K562 (cell line): ENCODE measurements around the gene METTL22. TPM values are rescaled to one million over a fixed set of nuclear protein-coding genes. Genes with fewer than 3 reads are reported as not detected.
A peak's percentile ranks its signal among the peaks of the same experiment; 100 is the strongest.

Experiments
- ATAC-seq: fragments of 200-7000 bp; cut with Tn5 transposase; 3 replicates; pipeline ENCODE4 v1.9.1; 2020; ENCODE audit warnings: moderate library complexity
- BruUV-seq: library from RNA; stranded (reverse); fragments of 400-500 nt; replicated peaks from 2 replicates; lab custom pipeline; 2021; lab: Mats Ljungman, UMichigan
- CTCF ChIA-PET: fragments of 300-600 bp; formaldehyde crosslinking; extraction: SDS; loops from one replicate; lab custom pipeline; 2021; ENCODE audit warnings: low intra/inter-chr PET ratio; lab: Yijun Ruan, JAX
- POLR2A ChIA-PET: fragments of 300-600, 350-650 bp; sonication (Branson Sonifier 250); formaldehyde crosslinking; extraction: SDS; loops from one replicate; lab custom pipeline; 2021; ENCODE audit warnings: antibody characterized with exemption, inconsistent platforms; lab: Yijun Ruan, JAX
- DNase-seq, 4 experiments: peaks; one replicate each; pipeline versions ENCODE4 v3.0.0 to v3.0.0-alpha.2; 2011 to 2018; ENCODE audit warnings: low spot score in 3 of 4, mixed read lengths in 3 of 4; ENCODE audit errors: extremely low read depth in 1 of 4
- FAIRE-seq: peaks from 2 replicates; lab custom pipeline; 2011; peaks lifted over from hg19 to GRCh38; lab: Jason Lieb, UNC
- H2AFZ ChIP-seq: 2 replicates; pipeline ENCODE4 v1.6.0; 2011; ENCODE audit warnings: low read depth, low read length, control low read depth, inconsistent platforms
- H3K27ac ChIP-seq: fragments of 200-600 bp; 3 replicates; pipeline ENCODE4 v1.8.0; 2011; ENCODE audit warnings: low read depth, mild to moderate bottlenecking, control low read depth, inconsistent platforms, low read length, moderate library complexity, mixed read lengths; ENCODE audit errors: extremely low read depth
- H3K27me3 ChIP-seq, 2 experiments: fragments of 300-600 bp in 1 of 2; 2 replicates in 1 of 2; 3 replicates in 1 of 2; pipeline versions ENCODE4 v1.6.0 to v1.8.0; 2011; ENCODE audit warnings: inconsistent platforms in 2 of 2, low read length in 2 of 2, mild to moderate bottlenecking in 1 of 2, mixed read lengths in 1 of 2, moderate library complexity in 1 of 2; ENCODE audit not compliant: control insufficient read depth in 2 of 2, insufficient read depth in 2 of 2
- H3K36me3 ChIP-seq: fragments of 300-600 bp; 3 replicates; pipeline ENCODE4 v1.8.0; 2011; ENCODE audit warnings: mild to moderate bottlenecking, low read length, inconsistent platforms; ENCODE audit not compliant: control insufficient read depth, insufficient read depth
- H3K4me1 ChIP-seq, 2 experiments: fragments of 200-600 bp in 1 of 2; replicated peaks in 1 of 2; 2 replicates in 1 of 2; 3 replicates in 1 of 2; pipeline versions ENCODE4 v1.5.1 to v1.8.0; 2011; ENCODE audit warnings: inconsistent platforms in 2 of 2, low read length in 2 of 2, mild to moderate bottlenecking in 1 of 2, mixed read lengths in 1 of 2, moderate library complexity in 1 of 2; ENCODE audit not compliant: control insufficient read depth in 2 of 2, insufficient read depth in 2 of 2
- H3K4me2 ChIP-seq: 2 replicates; pipeline ENCODE4 v1.6.1; 2011; ENCODE audit warnings: low read length, control low read depth, inconsistent platforms, mixed read lengths; ENCODE audit not compliant: insufficient read depth
- H3K4me3 ChIP-seq: fragments of 200-600 bp; sonication (generic), shearing (Covaris generic); 2 replicates; pipeline ENCODE4 v1.5.1; 2016; ENCODE audit warnings: control low read depth, inconsistent platforms
- H3K79me2 ChIP-seq: fragments of 200-600 bp; 3 replicates; pipeline ENCODE4 v1.8.0; 2011; ENCODE audit warnings: low read length, inconsistent platforms; ENCODE audit not compliant: control insufficient read depth, insufficient read depth
- H3K9ac ChIP-seq, 2 experiments: 2 replicates each; pipeline versions ENCODE4 v1.6.0 to v1.6.1; 2011; ENCODE audit warnings: low read depth in 2 of 2, low read length in 2 of 2, control low read depth in 1 of 2, inconsistent platforms in 1 of 2, mild to moderate bottlenecking in 1 of 2, mixed read lengths in 1 of 2; ENCODE audit not compliant: insufficient read depth in 1 of 2
- H3K9me1 ChIP-seq: one replicate; pipeline ENCODE4 v1.6.0; 2011; ENCODE audit warnings: inconsistent platforms, mild to moderate bottlenecking, low read length, moderate library complexity; ENCODE audit not compliant: control insufficient read depth, insufficient read depth
- H3K9me3 ChIP-seq: replicated peaks from 2 replicates; pipeline ENCODE4 v1.5.1; 2011; ENCODE audit warnings: low read depth, low read length, inconsistent platforms; ENCODE audit not compliant: control insufficient read depth, insufficient read depth
- H4K20me1 ChIP-seq: replicated peaks from 2 replicates; pipeline ENCODE4 v1.6.1; 2011; ENCODE audit warnings: low read length, inconsistent platforms, mixed read lengths; ENCODE audit not compliant: control insufficient read depth, insufficient read depth
- BCOR ChIP-seq: fragments of 450-650 bp; IDR thresholded peaks from 2 replicates; pipeline ENCODE4 v1.6.1; 2016
- ETV5 ChIP-seq: sonication (generic); formaldehyde crosslinking; IDR thresholded peaks from 2 replicates; pipeline ENCODE4 v1.4.0; 2020; ENCODE audit warnings: low read depth, mild to moderate bottlenecking, missing genetic modification reagents
- HCFC1 ChIP-seq: IDR thresholded peaks from 2 replicates; pipeline ENCODE4 v1.6.1; 2012; ENCODE audit warnings: low read depth, low read length, improper control_type of control experiment
- ILF3 ChIP-seq: fragments of 450-650 bp; IDR thresholded peaks from 2 replicates; pipeline ENCODE4 v1.6.1; 2018; ENCODE audit warnings: antibody characterized with exemption, mild to moderate bottlenecking, moderate library complexity, borderline replicate concordance
- L3MBTL2 ChIP-seq: fragments of 450-650 bp; IDR thresholded peaks from 2 replicates; pipeline ENCODE4 v1.6.1; 2016; ENCODE audit warnings: mild to moderate bottlenecking, moderate library complexity
- LARP7 ChIP-seq: fragments of 450-650 bp; IDR thresholded peaks from 2 replicates; pipeline ENCODE4 v1.6.1; 2016
- NR1H2 ChIP-seq: sonication (generic); formaldehyde crosslinking; IDR thresholded peaks from 2 replicates; pipeline ENCODE4 v1.4.0; 2020; ENCODE audit warnings: mild to moderate bottlenecking, missing genetic modification reagents
- SIN3B ChIP-seq: fragments of 450-650 bp; IDR thresholded peaks from 2 replicates; pipeline ENCODE4 v1.6.1; 2017; ENCODE audit warnings: low read depth, mild to moderate bottlenecking, moderate library complexity
- SMAD3 ChIP-seq: fragments of 450-650 bp; formaldehyde crosslinking; conservative IDR thresholded peaks from 2 replicates; pipeline ENCODE4 v1.4.0; 2020; ENCODE audit warnings: mild to moderate bottlenecking
- SRSF3 ChIP-seq: fragments of 200-400 bp; formaldehyde crosslinking; IDR thresholded peaks from 2 replicates; pipeline ENCODE4 v1.6.1; 2016; ENCODE audit warnings: mild to moderate bottlenecking, low read length, moderate library complexity; ENCODE audit not compliant: insufficient read depth
- TAF15 ChIP-seq: fragments of 200-400 bp; formaldehyde crosslinking; IDR thresholded peaks from 2 replicates; pipeline ENCODE4 v1.6.1; 2017; ENCODE audit warnings: mild to moderate bottlenecking, low read depth, low read length, moderate library complexity
- YY1 ChIP-seq, 3 experiments: IDR thresholded peaks; 2 replicates each; pipeline ENCODE4 v1.6.1; 2011; ENCODE audit warnings: low read length in 2 of 3, mild to moderate bottlenecking in 2 of 3, moderate library complexity in 2 of 3, borderline replicate concordance in 1 of 3, control low read depth in 1 of 3, low read depth in 1 of 3; ENCODE audit not compliant: insufficient read depth in 3 of 3, insufficient replicate concordance in 2 of 3, control insufficient read depth in 1 of 3, insufficient read length in 1 of 3; ENCODE audit errors: extremely low read depth in 1 of 3
- ZNF311 ChIP-seq: fragments of 250-450 bp; sonication (Bioruptor Pico); IDR thresholded peaks from 2 replicates; pipeline ENCODE4 v1.4.0; 2020; ENCODE audit warnings: mild to moderate bottlenecking, moderate library complexity
- WGBS: fragments of 100-300 bp; shearing (Covaris generic); methylation state at CpG from one replicate; pipeline ENCODE4 v1.1.6; 2016; ENCODE audit warnings: low coverage, mixed read lengths; ENCODE audit not compliant: insufficient coverage; ENCODE audit errors: missing lambda C conversion rate; 5-methylcytosine and 5-hydroxymethylcytosine counted together
- in situ Hi-C: fragments of 300-500 bp; cut with MboI; formaldehyde crosslinking; loops from 4 replicates; pipeline ENCODE4 v1.15.0; 2018; ENCODE audit warnings: inconsistent platforms, mixed read lengths
- intact Hi-C: fragments of 100-400 bp; cut with micrococcal nuclease; formaldehyde crosslinking; loops from 2 replicates; pipeline ENCODE4 v1.14.2; 2022
- polyA plus RNA-seq, 8 experiments: library from polyadenylated mRNA; depleted of rRNA in 4 of 8; stranded (reverse) in 5 of 8; unstranded in 3 of 8; fragments of >200 nt; fragmentation: Nextera tagmentation in 2 of 8; fragmentation: Illumina TruSeq in 1 of 8; extraction: Ambion mirVana in 2 of 8; extraction: Trizol in 1 of 8; gene quantifications; 2 replicates each; pipeline versions ENCODE4 v1.2.1 to v1.2.3, GENCODE V29; 2011 to 2014; ENCODE audit warnings: inconsistent platforms in 1 of 8, missing spikeins in 1 of 8
- total RNA-seq, 7 experiments: library from RNA; depleted of rRNA in 6 of 7; stranded (reverse); fragments of >200 nt in 6 of 7; fragmentation: Illumina TruSeq in 2 of 7; extraction: Trizol in 2 of 7; gene quantifications; 2 replicates each; pipeline versions ENCODE4 v1.2.1 to v1.2.3, GENCODE V29; 2011 to 2021; ENCODE audit warnings: low replicate concordance in 1 of 7
- TF ChIP-seq, protein P1 (sequence below), 2 experiments: fragments of 450-650 bp in 1 of 2; sonication (generic) in 1 of 2; formaldehyde crosslinking; conservative IDR thresholded peaks; 2 replicates each; pipeline versions ENCODE4 v1.4.0 to v1.8.1; 2020 to 2022; ENCODE audit warnings: mild to moderate bottlenecking in 1 of 2, missing genetic modification reagents in 1 of 2
- TF ChIP-seq, protein P2 (sequence below): sonication (generic); formaldehyde crosslinking; IDR thresholded peaks from 2 replicates; pipeline ENCODE4 v1.5.0; 2020; ENCODE audit warnings: missing genetic modification reagents
- TF ChIP-seq, protein P3 (sequence below): fragments of 250-450 bp; sonication (Bioruptor Pico); IDR thresholded peaks from 2 replicates; pipeline ENCODE4 v1.4.0; 2020; ENCODE audit warnings: mild to moderate bottlenecking, moderate library complexity, borderline replicate concordance

Gene METTL22
- total and polyA plus RNA-seq, 9 of the 15 experiments (the other 6 are each of a cell fraction or from before 2014, with no cell fraction given): 6.9 to 33.2 (median 18.5) TPM

DNA sequence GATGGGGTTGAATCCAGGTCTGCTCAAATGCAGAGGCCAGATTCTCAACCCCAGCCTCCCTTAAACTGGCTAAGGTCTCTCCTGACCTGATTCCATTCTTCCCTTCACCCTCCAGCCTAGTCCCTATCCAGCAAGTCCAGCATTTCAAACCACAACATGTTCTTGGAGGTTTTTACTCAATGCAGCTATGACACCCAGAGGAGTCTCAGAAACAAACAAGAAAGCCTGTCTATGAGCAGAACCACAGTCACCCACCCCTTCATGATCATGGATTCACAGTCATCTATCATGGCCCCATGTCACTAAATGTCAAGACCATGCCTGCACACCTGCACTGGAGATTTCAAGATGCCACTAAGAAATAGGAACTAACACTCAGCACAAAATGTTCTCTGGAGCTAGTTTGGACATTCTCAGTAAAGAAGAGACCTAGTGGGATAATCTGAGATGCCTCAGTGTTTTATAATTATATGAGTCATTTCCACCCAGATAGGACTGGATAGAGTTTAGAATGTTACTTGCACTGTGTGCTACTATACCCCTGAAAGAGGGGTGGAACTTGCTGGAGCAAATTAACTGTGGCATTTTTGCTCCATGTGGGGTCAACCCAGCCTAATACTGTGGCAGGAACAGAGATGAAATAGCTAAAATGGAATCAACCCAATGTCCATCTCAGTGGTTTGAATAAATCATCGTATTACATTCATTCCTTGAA lies 9.5 kb upstream of the METTL22 start (continued):
- no peak for TF ChIP-seq SMAD3 (CRISPR knock-in tag)
- no peak for TF ChIP-seq SRSF3
- no peak for TF ChIP-seq TAF15
- no peak for TF ChIP-seq ILF3
- no peak for TF ChIP-seq SIN3B
- TF ChIP-seq, protein P1, sequence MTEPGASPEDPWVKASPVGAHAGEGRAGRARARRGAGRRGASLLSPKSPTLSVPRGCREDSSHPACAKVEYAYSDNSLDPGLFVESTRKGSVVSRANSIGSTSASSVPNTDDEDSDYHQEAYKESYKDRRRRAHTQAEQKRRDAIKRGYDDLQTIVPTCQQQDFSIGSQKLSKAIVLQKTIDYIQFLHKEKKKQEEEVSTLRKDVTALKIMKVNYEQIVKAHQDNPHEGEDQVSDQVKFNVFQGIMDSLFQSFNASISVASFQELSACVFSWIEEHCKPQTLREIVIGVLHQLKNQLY (CRISPR knock-in tag; conservative IDR thresholded peaks at IDR 0.05): no peak

DNA sequence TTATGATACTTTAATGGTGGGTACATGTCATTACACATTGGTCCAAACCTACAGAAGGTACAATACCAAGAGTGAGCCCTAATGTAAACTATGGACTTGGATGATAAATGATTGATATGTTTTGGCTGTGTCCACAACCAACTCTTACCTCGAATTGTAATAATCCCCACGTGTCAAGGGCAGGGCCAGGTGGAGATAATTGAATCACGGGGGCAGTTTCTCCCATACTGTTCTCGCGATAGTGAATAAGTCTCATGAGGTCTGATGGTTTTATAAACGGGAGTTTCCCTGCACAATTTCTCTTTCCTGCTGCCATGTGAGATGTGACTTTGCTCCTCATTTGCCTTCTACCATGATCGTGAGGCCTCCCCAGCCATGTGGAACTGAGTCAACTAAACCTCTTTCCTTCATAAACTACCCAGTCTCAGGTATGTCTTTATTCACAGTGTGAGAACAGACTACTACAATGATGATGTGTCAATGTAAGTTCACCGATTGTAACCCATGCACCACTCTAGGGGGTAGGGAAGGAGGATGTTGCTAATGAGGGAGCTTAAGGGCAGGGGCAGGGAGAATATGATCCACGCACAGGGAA lies 7.0 kb upstream of the METTL22 start:
- no peak for DNase-seq
- no peak for ATAC-seq
- Histone ChIP-seq H3K4me2 (0 out of 2 replicates have a peak overlapping the region, but pooled peaks have one; percentile 18), H2AFZ (no peak overlapping the region), H3K9me1 (no peaks in the 10 kb centered on the region), H3K79me2 (no peaks in the 10 kb centered on the region), H3K4me1 (no peaks in the 10 kb centered on the region; a peak in 2 of 5 replicates), H4K20me1 (no peaks in the 10 kb centered on the region), H3K9ac (no peak overlapping the region), H3K36me3 (no peaks in the 10 kb centered on the region), H3K9me3 (no peaks in the 10 kb centered on the region), H3K27me3 (peaks cover 21 to 22% of the 10 kb centered on the region in 2 experiments), H3K27ac (no peak overlapping the region), H3K4me3 (no peak overlapping the region)
- intact Hi-C loops: no loop called here
- no TSS peak for BruUV-seq
- ChIA-PET POLR2A (interaction anchor here (0.7 to 0.9 kb wide), 2 partner anchors 10 to 15 kb away, joined by 3 read pairs; no protein-coding TSS in a partner anchor), CTCF (no interaction called here)
- peak; percentile 26 for FAIRE-seq
- in situ Hi-C loops: no loop called here
- WGBS: 2% methylated on average over 9 of the region's 9 CpGs
- no peak for TF ChIP-seq BCOR
- no peak for TF ChIP-seq LARP7
- TF ChIP-seq, protein P2, sequence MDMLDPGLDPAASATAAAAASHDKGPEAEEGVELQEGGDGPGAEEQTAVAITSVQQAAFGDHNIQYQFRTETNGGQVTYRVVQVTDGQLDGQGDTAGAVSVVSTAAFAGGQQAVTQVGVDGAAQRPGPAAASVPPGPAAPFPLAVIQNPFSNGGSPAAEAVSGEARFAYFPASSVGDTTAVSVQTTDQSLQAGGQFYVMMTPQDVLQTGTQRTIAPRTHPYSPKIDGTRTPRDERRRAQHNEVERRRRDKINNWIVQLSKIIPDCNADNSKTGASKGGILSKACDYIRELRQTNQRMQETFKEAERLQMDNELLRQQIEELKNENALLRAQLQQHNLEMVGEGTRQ (CRISPR knock-in tag): 0 out of 2 replicates have a peak, but pooled peaks have one; percentile 20
- TF ChIP-seq YY1 (IDR thresholded peaks at IDR 0.05; ENCODE audit: borderline replicate concordance in 1 of 3, control insufficient read depth in 1 of 3, extremely low read depth in 1 of 3, insufficient read depth in 3 of 3, insufficient read length in 1 of 3, insufficient replicate concordance in 2 of 3, low read depth in 1 of 3, low read length in 2 of 3): no peak
- peak; percentile 98 for TF ChIP-seq L3MBTL2
- no peak for TF ChIP-seq ETV5 (CRISPR knock-in tag)
- TF ChIP-seq, protein P3, sequence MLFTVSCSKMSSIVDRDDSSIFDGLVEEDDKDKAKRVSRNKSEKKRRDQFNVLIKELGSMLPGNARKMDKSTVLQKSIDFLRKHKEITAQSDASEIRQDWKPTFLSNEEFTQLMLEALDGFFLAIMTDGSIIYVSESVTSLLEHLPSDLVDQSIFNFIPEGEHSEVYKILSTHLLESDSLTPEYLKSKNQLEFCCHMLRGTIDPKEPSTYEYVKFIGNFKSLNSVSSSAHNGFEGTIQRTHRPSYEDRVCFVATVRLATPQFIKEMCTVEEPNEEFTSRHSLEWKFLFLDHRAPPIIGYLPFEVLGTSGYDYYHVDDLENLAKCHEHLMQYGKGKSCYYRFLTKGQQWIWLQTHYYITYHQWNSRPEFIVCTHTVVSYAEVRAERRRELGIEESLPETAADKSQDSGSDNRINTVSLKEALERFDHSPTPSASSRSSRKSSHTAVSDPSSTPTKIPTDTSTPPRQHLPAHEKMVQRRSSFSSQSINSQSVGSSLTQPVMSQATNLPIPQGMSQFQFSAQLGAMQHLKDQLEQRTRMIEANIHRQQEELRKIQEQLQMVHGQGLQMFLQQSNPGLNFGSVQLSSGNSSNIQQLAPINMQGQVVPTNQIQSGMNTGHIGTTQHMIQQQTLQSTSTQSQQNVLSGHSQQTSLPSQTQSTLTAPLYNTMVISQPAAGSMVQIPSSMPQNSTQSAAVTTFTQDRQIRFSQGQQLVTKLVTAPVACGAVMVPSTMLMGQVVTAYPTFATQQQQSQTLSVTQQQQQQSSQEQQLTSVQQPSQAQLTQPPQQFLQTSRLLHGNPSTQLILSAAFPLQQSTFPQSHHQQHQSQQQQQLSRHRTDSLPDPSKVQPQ (CRISPR knock-in tag): no peak
- no peak for TF ChIP-seq HCFC1
- TF ChIP-seq ZNF311 (CRISPR knock-in tag): no peak
- TF ChIP-seq NR1H2 (CRISPR knock-in tag): no peak
